Fibroblast of skin of right biceps (primary cell): Measurements from ENCODE around the gene LCN6.
A peak's percentile ranks its signal among the peaks of the same experiment; 100 is the strongest.

ENCODE experiments used
- DNase-seq: peaks from one replicate; pipeline ENCODE4 v3.0.0-alpha.2; 2013

LCN6 gene

DNA sequence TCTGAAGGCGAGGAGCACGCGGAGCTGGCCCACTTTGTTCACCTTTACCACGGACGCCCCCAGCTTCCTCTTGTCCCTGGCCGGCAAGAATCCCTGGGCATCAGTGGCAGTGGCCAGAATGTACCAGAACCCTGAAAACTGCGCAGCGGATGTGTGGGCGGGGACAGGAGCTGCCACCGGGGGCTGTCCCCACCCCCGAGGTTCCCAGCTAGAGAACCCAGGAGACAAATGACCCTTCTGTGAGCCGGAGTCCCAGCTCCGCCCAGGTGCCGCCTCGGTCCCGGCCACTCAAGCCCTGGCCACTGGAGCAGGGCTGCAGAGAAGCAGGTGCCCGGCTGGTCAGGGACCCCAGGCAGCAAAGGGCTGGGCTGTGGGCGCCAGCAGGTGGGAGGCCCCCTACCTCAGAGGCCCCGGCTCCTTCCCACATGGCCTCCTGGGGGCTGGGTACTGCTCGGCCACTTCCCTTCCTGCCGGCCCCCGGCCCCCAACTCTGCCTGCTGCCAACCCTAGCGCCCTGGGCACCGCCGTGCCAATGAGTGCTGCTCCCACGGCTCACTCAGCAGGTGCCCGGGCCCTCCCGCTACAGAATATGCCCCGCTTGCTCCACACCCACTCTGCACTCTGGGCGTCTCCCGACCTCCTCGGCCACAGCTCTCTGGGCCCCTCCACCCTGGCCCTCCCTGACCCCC is 6.3 kb downstream of the LCN6 start:
- no peak for DNase-seq

DNA sequence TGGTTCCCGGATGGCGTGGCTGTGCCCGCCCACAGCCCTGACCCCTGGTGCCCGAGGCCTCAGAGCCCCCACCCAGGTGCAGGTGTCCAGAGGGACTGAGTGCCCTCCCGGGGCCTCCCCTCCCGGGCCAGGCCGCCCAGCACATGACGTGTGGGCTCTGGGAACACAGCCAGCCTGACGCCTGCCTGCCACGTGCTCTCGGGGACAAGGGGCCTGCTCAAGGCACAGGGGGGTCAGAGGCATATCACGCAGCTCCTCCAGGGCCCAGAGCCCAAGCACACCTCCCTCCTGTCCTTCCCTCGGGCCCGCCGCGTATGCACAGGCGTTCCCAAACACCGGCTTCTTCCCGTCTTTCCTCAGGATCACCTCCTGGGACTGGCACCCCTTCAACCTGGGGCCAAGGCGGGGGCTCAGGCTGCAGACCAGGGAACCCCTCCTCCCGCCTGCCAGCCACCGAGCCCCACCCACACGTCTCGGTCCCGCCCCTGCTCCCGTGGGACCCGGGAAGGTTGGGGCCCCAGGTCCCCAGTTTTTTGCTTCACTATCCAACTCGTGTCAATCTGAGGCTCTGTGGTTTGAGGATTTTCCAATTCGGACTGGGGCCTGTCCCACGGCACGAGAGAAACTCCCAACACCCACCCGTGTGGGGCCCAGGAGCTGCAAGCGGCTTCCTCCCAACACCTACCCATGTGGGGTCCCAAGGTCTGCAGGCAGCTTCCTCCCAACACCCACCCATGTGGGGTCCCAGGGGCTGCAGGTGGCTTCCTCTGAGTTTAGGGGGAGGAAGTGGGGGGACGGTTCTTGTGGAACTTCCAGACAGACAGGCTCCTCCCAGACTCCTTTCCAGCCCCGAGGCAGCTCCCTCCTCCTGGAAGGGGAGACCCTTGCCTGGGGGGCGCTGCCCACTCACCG is 7.1 kb downstream of the LCN6 start:
- no peak for DNase-seq

DNA sequence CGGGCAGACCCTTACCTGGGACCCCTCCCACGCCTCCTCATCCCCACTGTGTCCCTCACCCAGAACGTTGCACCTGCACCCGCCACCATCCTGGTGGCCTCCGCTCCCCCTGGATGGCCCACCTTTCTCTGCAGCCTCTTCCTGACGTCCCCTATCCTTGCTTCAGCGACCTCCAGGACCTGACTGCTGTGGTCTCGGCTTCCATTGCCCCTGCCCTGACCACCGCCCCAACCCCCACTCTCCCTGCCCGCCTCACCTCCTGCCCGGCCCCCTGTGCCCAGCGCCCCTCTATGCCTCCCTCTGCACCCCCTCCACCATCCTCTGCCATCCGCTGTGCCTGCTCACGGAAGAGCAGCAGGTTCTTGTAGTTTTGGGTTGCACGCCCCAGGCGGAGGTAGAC is 7.8 kb downstream of the LCN6 start:
- DNase-seq: no peak

DNA sequence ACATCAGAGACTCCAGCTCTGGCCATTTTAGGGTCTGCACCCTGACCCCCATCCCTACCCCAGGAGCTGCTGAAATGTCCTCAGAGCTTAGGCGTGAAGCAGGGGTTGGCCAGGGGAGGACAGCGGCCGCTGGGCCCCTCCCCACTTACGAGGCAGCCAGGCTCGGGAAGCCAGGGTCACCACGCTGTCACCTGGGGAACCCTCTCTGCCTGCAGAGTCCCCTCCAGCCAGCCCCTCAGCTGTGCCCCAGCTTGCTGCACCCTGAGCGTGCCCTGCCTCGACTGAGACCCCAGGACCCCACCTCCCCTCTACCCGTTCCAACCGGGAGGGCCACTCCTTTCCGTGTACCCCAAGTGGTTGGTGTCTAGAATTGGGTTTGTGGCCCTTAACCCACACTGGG is 8.3 kb downstream of the LCN6 start:
- DNase-seq: no peak

DNA sequence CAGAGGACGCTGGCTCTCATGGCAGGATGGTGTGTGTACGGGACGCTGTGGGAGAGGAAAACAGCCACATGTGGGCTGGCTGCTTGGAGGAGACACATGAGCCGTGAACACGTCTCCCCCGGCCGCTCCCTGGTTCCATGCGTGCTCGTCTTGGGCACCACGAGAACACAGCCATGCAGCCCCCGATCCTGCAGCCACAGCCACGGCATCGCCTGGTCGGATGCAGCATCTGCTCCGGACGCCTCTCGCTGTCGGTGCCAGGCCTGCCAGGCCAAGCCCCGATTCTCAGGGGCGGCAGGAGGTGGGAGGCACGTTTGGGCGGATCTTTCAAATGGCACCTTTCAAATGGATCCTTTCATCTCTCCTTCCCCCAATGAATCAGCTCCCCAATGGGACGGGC is 8.8 kb downstream of the LCN6 start:
- DNase-seq: no peak

DNA sequence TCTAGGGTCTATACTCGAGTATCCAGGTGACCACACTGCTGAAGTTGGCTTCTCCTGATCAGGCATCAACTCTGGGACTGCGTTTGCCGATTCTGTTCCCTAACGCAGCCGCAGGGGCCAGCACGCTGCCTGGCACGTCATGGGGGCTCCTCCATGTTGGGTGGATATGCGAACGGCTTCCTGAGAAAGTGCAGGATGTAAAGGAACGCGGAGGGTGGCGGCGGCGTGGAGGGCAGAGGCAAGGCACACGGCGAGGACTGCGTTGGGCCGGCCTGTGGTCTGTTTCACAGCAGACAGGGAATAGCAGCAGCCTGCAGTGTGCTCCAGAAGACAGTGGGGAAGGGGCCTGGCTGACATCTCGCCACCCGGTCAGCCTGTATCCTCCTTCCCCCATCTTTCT is 9.4 kb downstream of the LCN6 start:
- DNase-seq: no peak

DNA sequence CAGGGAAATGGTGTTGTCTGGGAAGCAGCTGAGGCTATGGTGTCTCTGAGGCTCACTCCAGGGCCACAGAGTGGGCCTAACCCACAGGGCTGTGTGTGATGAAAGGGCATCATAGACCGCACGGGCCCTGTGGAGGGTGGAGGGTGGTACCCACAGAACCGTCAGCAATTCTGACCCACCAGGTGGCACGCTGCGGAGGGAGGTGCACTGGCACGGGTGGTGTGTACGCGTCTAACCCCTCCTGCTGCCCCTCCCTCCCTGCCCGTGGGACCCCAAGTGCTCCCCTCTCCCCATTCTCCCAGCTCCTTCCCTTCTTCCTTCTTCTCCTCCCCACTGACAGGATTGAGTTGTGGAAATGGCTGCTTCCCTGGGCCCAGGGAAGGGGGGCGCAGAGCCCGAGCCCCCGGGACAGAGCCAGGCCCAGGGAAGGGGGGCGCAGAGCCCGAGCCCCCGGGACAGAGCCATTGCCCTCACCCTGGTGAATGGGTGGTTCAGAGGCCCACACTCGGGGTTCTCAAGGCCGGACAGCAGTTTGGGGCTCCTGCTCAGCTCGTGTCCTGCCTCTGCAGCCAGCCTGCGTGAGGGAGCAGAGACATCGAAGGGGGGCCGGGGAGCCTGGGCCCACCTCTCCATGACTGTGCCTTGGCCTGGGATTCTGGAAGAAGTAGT is 12.4 kb downstream of the LCN6 start:
- DNase-seq: no peak

DNA sequence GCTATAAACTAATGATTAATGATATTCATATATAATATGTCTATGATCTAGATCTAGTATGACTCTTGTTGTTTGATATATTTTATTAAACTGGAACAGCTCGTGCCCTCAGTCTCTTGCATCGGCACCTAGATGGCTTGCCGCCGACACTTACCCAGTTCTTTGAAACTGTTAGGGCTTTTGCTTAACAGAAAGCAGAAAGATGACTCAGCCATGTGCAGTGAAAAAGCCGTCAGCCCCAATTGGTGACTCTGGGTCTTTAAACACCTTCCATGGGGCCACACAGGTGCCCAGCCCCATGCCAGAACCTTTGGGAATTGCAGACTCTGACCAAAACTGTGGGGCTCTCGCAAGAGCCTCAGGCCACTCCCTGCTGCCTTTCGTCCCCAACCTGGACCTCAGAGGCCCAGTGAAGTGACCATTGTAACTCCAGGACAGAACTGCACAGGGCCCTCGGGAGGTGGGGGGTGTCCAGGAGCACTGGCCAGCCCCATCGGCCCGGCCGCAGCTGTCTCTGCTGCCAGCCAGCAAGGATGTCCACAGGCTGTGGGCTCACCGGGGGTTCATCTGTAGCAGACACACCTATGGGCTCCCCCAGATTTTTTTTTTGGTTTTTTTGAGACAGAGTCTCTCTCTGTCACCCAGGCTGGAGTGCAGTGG is 13.4 kb downstream of the LCN6 start:
- no peak for DNase-seq

DNA sequence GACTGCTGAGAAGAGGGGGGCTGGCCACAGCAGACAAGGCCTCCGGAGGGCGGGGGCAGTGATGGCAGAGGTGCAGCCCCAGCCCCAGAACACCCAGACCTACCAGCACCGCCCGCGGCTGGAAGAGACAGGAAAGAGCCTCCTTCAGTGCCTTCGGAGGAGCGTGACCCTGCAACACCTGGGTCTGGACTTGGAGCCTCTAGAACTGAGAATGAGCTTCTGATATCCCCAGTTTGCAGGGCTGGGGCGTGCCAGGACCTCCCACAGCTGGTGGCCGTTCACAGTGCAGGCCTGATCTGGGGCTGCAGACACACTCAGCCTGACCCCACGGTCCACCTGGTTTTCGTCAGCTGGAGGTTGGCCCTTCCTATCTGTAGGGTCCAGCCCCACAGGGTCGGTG is 14.7 kb downstream of the LCN6 start:
- DNase-seq: no peak

DNA sequence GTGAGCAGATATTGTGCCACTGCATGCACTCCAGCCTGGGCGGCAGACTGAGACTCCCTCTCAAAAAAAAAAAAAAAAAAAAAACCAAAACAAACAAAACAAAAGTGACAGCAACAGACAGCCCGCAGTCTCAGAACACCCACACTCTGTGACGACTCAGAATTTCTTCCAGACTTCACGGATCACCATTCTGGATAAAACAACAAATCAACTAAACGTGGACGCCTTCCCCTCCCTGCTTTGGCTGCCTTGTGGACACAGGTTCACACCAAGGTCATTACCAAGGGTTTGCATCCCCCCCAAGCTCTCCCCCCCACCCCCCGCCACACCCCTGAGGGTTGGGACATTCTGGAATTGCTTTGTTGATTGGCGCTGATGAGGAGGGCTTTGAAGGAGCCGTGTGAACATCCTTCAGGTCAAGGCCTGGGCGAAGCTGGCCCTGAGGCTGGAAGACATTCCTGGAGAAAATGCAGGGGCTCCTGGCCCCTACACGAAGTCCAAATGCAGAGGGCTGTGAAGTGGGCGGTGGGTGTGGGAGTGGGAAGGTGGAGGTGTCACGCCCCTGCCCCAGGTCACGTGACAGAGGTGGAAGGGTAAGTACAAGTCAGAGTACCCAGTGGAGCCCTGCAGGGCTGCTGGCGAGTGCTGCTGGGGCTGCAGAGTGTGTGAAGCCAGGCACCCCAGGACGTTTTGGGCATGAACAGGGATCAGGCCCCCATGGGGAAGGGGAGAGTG is 15.7 kb downstream of the LCN6 start:
- no peak for DNase-seq

DNA sequence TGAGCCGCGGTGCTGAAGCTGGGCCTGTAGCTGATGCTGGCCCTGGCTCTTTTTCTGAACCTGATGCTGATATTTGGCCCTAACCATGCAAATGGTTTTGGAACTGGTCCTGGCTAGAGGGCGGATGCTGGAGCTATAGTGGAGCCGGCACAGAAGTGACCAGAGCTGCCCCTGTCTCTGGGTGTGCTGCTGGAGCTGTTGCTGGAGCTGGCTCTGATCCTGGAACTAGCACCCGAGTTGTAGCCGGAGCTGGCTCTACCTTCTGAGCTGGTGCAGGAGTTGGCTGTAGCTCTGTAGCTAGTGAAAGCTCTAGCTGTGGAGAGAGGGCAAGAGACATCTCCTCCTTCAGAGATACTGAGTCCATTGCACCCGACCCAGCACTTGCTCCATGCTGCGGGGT is 18.4 kb downstream of the LCN6 start:
- no peak for DNase-seq

DNA sequence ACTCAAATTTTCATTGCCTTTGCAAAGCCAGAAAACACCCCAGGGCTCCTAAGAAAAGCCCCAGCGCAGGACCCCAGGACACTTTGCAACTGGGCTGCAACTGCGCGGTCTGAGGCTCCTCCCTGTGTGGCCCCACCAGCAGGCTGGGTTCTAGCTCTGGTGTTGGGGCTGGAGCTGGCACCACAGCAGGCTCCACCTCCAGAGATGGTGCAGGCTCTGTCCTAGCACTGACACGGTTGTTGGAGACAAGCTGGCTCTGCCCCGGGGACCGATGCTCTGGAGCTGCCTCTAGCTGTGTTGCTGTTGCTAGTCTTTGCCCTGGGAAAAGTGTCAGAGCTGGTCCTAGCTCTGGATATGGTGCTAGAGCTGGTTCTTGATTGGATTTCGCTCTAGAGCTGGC is 19.2 kb downstream of the LCN6 start:
- no peak for DNase-seq

DNA sequence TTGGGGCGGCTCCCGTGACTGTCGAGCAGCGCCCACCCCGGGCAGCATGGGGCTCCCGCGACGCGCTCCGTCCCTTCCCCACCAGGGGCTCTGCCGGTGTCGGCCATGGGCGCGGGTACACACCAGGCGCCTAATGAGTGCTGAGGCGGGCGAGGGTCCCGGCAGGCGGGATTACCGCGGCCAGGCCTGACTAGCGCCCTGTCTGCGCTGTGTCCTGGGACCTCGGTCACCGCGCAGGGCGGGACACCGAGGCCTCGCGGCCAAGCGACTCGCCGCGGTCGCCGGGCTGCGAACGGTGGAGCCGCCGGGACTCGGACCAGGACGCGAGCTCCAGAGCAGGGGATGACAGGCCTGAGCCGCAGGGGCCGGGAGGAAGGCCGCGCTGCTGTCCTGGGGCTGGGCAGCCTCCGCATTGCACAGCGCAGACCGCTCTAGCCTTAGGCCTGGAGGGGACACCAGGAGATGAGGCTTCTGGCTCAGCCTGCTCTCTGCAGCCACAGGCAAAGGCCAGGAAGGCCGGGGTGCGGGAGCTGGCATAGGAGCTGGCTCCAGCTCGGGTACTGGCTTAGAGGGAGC is 19.7 kb downstream of the LCN6 start:
- DNase-seq: peak; percentile 31

DNA sequence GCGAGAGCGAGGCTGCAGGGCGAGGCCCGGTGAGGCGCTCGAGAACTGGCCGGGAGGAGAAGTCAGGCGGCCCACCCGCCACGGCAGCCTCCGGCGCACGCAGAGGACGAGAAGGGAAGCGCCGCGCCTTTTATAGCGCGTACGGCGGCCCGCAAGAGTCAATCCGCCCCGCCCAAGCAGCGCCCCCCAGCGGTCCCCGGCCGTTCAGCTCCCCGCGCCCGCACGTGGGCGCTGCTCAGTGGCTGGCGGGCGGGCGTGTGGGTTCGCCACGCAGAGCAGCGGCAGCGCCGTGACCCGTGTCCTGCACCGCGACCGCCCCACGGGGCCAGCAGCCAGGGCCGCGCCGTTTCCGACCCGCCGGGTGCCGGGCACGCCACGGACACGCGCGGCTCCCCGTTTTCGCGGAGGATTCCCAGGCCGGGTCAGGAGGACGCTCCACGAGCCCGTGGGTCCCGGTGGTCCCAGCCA is 20.2 kb downstream of the LCN6 start:
- DNase-seq: peak; percentile 92

DNA sequence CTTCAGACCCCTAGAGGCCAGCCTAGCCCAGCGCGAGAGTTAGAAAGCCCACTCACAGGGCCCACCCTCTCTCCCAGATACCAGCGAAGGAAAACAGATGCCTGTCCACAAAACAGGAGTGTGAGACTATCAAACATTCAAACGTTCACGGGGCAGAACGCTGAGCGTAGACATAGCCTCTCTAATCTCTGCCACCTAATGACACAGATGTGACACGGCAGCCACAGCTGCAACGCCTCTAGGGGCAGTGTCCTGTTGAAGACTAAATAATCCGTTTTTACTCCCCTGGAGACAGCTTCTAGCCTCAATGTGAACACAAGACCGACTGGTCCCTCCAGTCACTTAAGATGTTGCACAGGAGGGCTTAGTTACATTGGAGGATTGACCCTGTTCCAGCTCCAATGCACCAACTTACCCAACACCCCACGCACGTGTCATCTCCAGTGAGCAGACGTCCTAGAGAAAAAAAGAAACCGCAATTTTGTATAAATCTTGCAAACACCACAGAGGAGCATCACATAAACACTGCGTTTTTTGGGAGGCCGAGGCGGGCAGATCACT is 21.6 kb downstream of the LCN6 start:
- peak; percentile 45 for DNase-seq

DNA sequence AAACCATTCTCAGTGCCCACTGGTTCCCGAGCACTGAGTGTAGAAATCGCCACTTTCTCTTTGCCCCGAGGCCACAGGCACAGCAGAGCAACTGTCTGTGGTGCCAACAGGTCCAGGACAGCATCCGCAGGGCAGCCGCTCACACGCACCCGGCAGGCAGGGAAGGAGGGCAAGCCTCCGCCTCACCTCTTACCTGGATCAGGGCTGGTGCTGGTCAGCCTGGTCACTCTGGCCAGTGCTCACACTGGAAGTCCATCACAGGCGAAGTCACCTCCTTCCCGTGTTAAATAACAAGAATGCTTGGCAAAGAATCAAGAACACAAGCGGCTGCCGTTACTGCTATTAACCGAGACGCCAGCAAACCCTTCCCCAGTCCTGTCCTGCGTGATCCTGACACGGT is 22.2 kb downstream of the LCN6 start:
- DNase-seq: no peak

DNA sequence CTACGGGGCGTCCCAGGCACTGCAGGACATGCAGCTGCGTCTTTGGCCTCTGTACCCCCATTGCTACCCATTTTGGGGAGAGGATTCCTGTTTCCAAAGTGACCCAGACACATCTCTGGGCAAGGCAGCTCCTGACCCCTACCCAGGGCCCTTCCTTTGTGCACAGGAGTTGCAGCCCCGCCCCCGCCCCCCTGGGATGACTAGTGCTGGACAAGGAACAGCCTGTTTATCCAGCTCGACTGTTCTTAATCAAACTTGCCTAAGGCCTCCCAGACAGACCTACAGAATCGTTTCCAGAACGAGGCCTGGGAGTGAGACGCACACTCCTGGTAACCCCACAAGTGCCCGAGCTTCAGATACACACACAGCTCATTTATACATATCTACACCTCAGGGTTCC is 22.7 kb downstream of the LCN6 start:
- DNase-seq: peak; percentile 43

DNA sequence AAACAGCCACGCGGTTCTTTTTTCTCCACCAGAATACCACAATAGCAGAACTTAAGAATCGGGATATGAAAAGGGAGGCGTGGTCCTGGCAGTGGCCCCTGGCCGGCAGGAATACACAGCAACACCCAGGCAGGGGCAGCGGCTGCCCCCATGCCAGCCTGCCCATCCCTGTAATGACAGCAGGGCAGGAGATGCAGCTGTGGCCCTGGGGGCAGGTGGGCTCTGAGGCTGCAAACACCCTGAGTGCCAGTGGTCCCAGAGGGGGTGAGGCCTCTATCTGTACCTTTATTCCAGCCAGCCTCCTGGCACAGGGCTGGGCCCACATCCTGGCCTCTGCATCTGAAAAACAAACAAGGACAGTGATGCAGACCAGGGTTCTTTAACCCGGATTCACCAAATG is 23.6 kb downstream of the LCN6 start:
- no peak for DNase-seq

DNA sequence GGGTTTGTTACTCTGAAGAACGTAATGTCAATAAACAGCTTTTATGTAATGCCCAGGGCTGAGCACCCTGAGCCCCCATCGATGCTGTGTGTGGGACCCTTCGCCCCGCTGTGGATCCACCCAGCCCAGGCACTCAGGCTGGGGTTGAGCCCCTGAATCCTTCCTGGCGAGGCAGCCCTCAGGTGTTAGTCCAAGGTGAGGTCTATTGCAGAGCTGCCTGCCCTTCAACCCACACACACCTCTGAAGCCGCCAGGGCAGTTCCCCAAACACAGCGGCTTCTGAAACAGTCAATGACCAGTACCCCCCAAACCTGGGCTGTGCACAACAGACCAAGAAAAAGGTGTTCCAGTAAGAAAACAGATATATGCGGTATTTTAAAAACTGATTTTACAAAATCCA is 24.3 kb downstream of the LCN6 start:
- no peak for DNase-seq

DNA sequence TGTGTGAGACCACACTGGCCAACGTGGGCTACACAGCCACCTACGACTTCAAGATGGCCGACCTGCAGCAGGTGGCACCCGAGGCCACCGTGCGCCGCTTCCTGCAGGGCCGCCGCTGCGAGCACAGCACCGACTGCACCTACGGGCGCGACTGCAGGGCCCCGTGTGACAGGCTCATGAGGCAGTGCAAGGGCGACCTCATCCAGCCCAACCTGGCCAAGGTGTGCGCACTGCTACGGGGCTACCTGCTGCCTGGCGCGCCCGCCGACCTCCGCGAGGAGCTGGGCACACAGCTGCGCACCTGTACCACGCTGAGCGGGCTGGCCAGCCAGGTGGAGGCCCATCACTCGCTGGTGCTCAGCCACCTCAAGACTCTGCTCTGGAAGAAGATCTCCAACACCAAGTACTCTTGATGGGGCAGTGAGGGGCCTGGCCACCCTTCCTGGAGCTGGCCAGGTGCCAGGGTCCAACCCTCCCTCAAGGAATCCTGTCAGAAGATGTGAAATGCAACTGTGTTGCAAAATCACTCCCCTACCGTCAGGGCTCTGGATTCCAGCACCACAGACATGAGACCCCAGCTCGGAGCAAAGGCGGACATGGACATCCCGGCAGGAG is 24.9 kb downstream of the LCN6 start:
- no peak for DNase-seq

DNA sequence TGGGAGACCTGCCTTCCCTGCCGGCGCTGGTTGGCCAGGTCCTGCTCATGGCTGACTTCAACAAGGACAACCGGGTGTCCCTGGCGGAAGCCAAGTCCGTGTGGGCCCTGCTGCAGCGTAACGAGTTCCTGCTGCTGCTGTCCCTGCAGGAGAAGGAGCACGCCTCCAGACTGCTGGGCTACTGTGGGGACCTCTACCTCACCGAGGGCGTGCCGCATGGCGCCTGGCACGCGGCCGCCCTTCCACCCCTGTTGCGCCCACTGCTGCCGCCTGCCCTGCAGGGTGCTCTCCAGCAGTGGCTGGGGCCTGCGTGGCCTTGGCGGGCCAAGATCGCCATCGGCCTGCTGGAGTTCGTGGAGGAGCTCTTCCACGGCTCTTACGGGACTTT is 25.4 kb downstream of the LCN6 start:
- no peak for DNase-seq
